Measurements from ENCODE around the gene JCAD. TPM values are rescaled to one million over a fixed set of nuclear protein-coding genes. Genes with fewer than 3 reads are reported as not detected.

Gene JCAD
- total RNA-seq, 4 donors from 2014 or later: 0.91 to 23.1 (median 5.5) TPM

DNA sequence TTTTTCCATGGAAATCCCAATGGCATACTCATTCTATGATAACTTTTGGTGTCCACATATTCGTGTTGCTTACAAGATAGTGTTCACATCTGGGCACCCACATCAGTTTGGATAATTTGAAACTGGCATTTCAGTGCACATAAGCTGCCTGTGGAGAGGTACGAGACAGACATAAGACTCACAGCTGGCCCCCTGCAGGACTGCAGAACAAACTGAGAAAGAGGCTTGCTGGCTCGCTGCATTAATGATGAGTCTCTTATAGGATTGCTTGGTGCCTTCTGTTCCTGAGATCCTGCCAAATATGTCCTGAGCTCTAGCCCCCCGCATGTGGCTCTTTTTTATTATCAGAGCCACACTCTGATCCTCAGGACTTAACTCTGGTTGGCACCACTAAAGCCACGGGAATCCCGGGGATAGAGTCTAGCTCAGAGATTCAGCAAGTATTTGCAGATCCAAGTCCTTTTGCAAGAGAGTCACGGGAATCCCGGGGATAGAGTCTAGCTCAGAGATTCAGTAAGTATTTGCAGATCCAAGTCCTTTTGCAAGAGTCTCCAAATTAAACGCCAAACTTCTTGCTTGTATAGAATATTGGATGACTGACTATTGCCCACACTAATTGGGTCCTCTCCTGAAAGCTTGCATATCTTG is 34.0 kb upstream of the JCAD start:
- TF ChIP-seq, protein P1, sequence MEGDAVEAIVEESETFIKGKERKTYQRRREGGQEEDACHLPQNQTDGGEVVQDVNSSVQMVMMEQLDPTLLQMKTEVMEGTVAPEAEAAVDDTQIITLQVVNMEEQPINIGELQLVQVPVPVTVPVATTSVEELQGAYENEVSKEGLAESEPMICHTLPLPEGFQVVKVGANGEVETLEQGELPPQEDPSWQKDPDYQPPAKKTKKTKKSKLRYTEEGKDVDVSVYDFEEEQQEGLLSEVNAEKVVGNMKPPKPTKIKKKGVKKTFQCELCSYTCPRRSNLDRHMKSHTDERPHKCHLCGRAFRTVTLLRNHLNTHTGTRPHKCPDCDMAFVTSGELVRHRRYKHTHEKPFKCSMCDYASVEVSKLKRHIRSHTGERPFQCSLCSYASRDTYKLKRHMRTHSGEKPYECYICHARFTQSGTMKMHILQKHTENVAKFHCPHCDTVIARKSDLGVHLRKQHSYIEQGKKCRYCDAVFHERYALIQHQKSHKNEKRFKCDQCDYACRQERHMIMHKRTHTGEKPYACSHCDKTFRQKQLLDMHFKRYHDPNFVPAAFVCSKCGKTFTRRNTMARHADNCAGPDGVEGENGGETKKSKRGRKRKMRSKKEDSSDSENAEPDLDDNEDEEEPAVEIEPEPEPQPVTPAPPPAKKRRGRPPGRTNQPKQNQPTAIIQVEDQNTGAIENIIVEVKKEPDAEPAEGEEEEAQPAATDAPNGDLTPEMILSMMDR (IDR thresholded peaks at IDR 0.05): no peak
- no peak for TF ChIP-seq POLR2A (IDR thresholded peaks at IDR 0.05)
- Histone ChIP-seq H3K4me3 (no peak overlapping the region), H3K4me1 (no peaks in the 10 kb centered on the region), H3K36me3 (no peaks in the 10 kb centered on the region), H3K27ac (no peak overlapping the region), H3K9me3 (no peaks in the 10 kb centered on the region), H3K27me3 (no peaks in the 10 kb centered on the region)
- intact Hi-C loops (cut with DNase I): no loop called here
- 64 to 81% methylated on average over 6 to 9 of the region's 9 CpGs for WGBS, 2 donors
- no peak for DNase-seq

DNA sequence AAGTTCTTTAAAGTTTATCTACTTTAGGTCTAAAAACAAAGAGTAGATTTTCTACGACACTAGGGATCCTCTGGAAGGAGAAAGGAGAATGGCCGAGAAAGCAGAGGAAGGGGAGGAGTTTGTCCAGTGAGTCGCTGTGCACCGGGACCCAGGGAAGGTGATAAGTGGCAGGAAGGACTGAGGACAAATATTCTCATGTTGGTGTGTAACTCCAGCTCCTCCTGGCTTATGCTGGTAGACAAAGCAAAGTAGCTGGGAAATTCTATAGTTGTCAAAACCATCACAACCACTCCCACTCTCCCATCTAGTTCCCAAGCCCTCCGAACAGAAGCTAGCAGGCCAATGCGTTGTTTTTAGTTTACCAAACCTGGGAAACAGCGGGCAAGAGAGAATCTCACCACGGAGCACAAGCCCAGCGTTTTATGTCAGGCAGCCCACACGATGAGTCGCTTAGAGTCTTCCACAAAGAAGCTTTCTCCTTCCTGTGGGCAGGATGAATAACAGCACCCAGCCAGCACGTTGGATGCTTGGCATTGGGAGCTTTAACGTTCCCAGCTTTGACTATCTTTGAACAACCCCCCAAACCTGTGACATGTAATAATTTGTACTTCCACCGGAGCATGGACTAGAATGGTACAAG is 32.9 kb upstream of the JCAD start:
- no peaks in the 10 kb centered on the region for H3K27me3 ChIP-seq
- TF ChIP-seq, protein P1 (IDR thresholded peaks at IDR 0.05): no peak
- no peak for TF ChIP-seq POLR2A (IDR thresholded peaks at IDR 0.05)
- DNase-seq: no peak
- 71 to 85% methylated on average over 10 to 13 of the region's 14 CpGs for WGBS, 2 donors
- no peaks in the 10 kb centered on the region for H3K36me3 ChIP-seq
- no peaks in the 10 kb centered on the region for H3K9me3 ChIP-seq
- H3K4me1 ChIP-seq: no peaks in the 10 kb centered on the region
- intact Hi-C loops (cut with DNase I): no loop called here
- H3K4me3 ChIP-seq: no peak overlapping the region
- no peak overlapping the region for H3K27ac ChIP-seq

DNA sequence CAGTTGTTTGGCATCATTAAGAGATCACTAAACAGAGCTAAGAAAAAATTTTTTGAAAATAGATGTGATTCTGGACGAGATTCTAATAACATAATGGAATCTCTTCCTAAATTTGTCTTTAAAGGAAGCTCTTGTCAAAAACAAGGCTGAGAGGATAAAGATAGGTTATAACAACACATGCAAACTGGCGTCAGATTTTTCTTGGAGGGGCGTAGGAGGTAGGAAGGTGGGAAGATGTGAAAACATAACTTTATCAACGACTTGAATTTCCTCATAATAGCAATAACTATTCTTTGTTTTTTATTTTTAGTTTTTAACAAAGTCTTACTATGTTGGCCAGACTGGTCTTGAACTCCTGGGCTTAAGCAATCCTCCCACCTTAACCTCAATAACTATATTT is 31.8 kb upstream of the JCAD start:
- Histone ChIP-seq H3K9me3 (no peaks in the 10 kb centered on the region), H3K27me3 (no peaks in the 10 kb centered on the region), H3K27ac (no peak overlapping the region), H3K4me1 (no peaks in the 10 kb centered on the region), H3K4me3 (no peak overlapping the region), H3K36me3 (no peaks in the 10 kb centered on the region)
- WGBS, 2 donors: 69 to 74% methylated on average over 4 of the region's 4 CpGs
- DNase-seq: no peak
- intact Hi-C loops (cut with DNase I): no loop called here
- TF ChIP-seq, protein P1 (IDR thresholded peaks at IDR 0.05): no peak
- TF ChIP-seq POLR2A (IDR thresholded peaks at IDR 0.05): no peak

DNA sequence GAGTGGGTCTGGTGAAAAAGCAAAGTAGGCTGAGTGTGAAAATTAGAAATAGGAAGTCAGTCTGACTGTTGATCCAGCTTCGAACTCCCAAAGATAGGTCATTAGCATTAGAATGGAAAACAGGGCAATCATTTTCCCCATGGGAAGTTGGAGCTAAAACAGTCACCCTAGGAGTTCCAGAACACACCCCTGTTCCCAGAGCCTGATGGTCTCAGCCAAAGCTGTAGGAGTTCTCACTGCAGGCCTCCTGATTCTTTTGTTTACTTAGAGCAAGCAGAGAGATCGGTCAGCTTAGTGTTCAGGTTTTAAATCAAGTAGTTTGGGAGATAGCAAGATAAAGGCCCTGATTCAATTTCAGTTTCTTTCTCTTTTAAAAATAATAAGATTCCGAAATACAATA is 28.8 kb upstream of the JCAD start:
- no peaks in the 10 kb centered on the region for H3K36me3 ChIP-seq
- WGBS, 2 donors: 70 to 75% methylated on average over 3 of the region's 3 CpGs
- H3K27me3 ChIP-seq: no peaks in the 10 kb centered on the region
- no peaks in the 10 kb centered on the region for H3K4me1 ChIP-seq
- DNase-seq: no peak
- no peak for TF ChIP-seq POLR2A (IDR thresholded peaks at IDR 0.05)
- TF ChIP-seq, protein P1 (IDR thresholded peaks at IDR 0.05): no peak
- intact Hi-C loops (cut with DNase I): no loop called here
- no peaks in the 10 kb centered on the region for H3K9me3 ChIP-seq
- no peak overlapping the region for H3K27ac ChIP-seq
- no peak overlapping the region for H3K4me3 ChIP-seq

DNA sequence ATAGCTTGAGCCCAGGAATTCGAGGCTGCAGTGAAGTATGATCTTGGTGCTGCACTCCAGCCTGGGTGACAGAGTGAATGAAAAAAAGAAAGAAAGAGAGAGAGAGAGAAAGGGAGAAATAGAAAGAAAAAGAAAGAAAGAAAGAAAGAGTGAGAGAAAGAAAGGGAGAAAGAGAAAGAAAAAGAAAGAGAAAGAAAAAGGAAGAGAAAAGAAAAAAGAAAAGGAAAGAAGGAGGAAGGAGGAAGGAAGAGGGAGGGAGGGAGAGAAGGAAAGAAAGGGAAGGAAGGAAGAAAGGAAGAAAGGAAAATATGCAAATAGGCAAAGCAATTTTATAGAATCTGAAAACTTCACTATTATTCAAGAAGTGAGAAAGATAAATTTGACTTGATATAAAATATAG is 24.5 kb upstream of the JCAD start:
- intact Hi-C loops (cut with DNase I): no loop called here
- no peak overlapping the region for H3K27ac ChIP-seq
- no peaks in the 10 kb centered on the region for H3K4me1 ChIP-seq
- WGBS, 2 donors: 69 to 71% methylated on average over 1 of the region's 1 CpG
- no peaks in the 10 kb centered on the region for H3K36me3 ChIP-seq
- no peak for DNase-seq
- H3K4me3 ChIP-seq: no peak overlapping the region
- H3K27me3 ChIP-seq: no peaks in the 10 kb centered on the region
- no peaks in the 10 kb centered on the region for H3K9me3 ChIP-seq
- TF ChIP-seq, protein P1 (IDR thresholded peaks at IDR 0.05): no peak
- TF ChIP-seq POLR2A (IDR thresholded peaks at IDR 0.05): no peak
